HG02973 (cell line): Measurements from ENCODE around the gene CHFR.
"Not testable (repeated sequence)": the region's sequence is repeated elsewhere in the genome, so short reads cannot be mapped to it uniquely, and the experiment has no call there.

ENCODE experiments used
- ATAC-seq: cut with Tn5 transposase; IDR thresholded peaks from one replicate; pipeline ENCODE4 v1.9.1; 2021; ENCODE audit warnings: moderate library complexity; ENCODE audit not compliant: unreplicated experiment

CHFR gene

GRCh38 chr12:132887513-132888351 lies at the start of gene CHFR:
CHFR (minus strand) TSS chr12:132887605; CDS start chr12:132887328, 277 bp downstream.
- peak; percentile 98 for ATAC-seq

GRCh38 chr12:132936921-132937320 lies 49.5 kb upstream of the CHFR start:
- not testable (repeated sequence) for ATAC-seq

GRCh38 chr12:132936163-132936562 lies 48.8 kb upstream of the CHFR start:
- no peak for ATAC-seq

GRCh38 chr12:132926415-132926833 lies 39.0 kb upstream of the CHFR start:
- no peak for ATAC-seq

GRCh38 chr12:132925597-132926414 lies 38.4 kb upstream of the CHFR start:
- no peak for ATAC-seq

- ATAC-seq, result no peak
Measured at GRCh38 chr12:132924356-132924755, 37.0 kb upstream of the CHFR start.

- ATAC-seq, result no peak
Measured at GRCh38 chr12:132923356-132923909, 36.0 kb upstream of the CHFR start.

GRCh38 chr12:132922676-132923075 lies 35.3 kb upstream of the CHFR start:
- no peak for ATAC-seq

- no peak for ATAC-seq
Measured at GRCh38 chr12:132921685-132922084, 34.3 kb upstream of the CHFR start.

- no peak for ATAC-seq
Measured at GRCh38 chr12:132918680-132919079, 31.3 kb upstream of the CHFR start.

GRCh38 chr12:132909030-132909368 lies 21.6 kb upstream of the CHFR start:
- no peak for ATAC-seq

GRCh38 chr12:132908145-132909029 lies 21.0 kb upstream of the CHFR start:
- ATAC-seq, result peak; percentile 94

- not testable (repeated sequence) for ATAC-seq
Measured at GRCh38 chr12:132907789-132908144, 20.4 kb upstream of the CHFR start.

GRCh38 chr12:132907216-132907615 lies 19.8 kb upstream of the CHFR start:
- ATAC-seq, result no peak

GRCh38 chr12:132904718-132905328 lies 17.4 kb upstream of the CHFR start:
- ATAC-seq, result no peak

GRCh38 chr12:132899033-132899432 lies 11.6 kb upstream of the CHFR start:
- no peak for ATAC-seq

GRCh38 chr12:132888852-132889251 lies 1.4 kb upstream of the CHFR start:
- no peak for ATAC-seq

GRCh38 chr12:132886529-132887477 lies 602 bp downstream of the CHFR start:
- ATAC-seq, result peak; percentile 22

- ATAC-seq, result no peak
Measured at GRCh38 chr12:132881818-132882217, 5.6 kb downstream of the CHFR start.
